HG03575 (cell line): Measurements from ENCODE around the gene TTC23.
"Not testable (repeated sequence)": the region's sequence is repeated elsewhere in the genome, so short reads cannot be mapped to it uniquely, and the experiment has no call there.

Source experiments
- ATAC-seq: cut with Tn5 transposase; IDR thresholded peaks from one replicate; pipeline ENCODE4 v1.9.1; 2021; ENCODE audit not compliant: unreplicated experiment, insufficient number of reproducible peaks, low FRiP score; ENCODE audit errors: extremely low read depth

Gene TTC23

DNA sequence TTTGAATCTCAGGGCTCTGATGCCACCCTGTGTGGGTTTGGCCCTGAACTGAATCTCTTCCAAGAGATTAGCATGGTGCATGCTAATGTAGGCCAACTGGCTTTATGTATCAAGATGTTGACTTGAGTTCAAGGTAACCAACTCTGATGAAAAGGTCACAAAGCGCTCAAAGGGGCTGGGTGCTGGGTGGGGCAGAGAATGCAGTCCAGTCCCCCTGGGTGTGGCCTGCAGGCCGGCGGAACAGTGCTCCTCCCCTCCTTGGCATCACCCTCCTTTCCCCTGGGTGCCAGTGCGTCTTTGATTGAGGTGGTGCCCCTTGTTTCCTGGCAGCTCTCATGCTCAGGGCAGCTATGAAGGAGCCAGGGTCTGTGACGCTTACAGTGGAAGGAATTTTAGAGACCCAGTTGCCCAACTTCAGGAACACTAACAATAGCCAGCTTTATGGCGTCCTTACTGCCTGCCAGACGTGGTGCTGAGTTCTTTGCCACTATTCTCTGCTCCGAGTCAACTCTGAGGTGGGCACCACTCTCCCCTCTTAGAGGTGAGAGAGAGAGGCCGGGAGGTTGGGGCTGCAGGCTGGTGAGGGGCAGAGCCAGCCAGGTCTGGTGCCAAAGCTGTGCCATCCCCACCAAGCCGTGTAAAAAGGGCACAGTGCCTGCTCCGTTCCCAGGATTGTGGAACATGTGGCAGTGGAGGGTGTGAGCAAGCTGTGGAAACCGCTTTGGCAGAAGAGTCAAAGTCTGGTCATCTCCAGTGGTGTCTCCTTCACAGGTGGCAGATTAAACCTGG is 134.7 kb downstream of the TTC23 start:
- no peak for ATAC-seq

- ATAC-seq: no peak
Observed at GRCh38 chr15:99113547-99114271, 135.7 kb downstream of the TTC23 start.

DNA sequence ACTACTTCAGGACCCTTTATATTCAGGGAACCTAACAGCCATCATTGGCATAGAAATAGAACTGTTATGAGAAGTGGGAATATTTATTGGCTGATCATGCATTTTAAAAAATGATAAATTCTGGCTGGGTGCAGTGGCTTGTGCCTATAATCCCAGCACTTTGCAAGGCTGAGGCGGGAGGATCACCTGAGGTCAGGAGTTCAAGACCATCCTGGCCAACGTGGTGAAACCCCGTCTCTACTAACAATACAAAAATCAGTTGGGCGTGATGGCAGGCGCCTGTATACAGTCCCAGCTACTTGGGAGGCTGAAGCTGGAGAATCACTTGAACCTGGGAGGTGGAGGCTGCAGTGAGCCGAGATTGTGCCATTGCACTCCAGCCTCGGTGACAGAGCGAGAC is 137.7 kb downstream of the TTC23 start:
- ATAC-seq: not testable (repeated sequence)

DNA sequence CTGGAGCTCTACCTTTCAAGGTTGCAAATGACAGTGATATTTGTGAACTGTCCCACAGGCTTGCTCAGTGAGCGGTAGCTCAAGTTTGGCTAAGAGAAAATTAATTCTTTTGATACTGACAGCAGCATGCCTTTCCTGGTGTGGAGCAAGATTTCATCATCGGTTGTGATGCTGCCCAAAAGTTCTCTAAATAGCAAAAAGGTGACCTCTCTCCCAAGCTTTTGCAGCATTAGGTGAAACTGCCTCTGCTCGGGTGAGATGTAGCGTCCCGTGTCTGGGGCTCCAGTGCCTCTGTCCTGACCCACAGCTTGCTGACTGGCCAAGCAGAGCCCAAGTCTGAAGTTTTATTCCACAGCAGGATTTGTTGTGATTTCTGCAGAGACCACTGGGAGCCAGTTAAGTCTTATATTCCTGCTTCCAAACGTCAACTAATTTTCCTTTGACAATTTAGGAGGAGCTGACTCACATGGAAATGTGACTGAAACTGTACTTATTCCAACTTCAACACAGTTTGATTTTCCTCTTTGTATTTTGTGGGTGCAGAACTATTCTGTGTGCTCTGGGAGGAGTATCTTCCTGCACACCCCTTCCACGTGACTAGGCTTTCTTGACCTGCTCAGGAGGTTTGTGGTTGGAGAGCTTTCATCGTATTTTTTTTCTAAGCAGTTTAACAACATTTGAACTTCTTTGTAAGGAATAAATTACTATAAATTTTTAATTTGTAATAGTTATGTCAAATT is 138.6 kb downstream of the TTC23 start:
- ATAC-seq: no peak

- no peak for ATAC-seq
Observed at GRCh38 chr15:99110093-99110492, 139.3 kb downstream of the TTC23 start.

DNA sequence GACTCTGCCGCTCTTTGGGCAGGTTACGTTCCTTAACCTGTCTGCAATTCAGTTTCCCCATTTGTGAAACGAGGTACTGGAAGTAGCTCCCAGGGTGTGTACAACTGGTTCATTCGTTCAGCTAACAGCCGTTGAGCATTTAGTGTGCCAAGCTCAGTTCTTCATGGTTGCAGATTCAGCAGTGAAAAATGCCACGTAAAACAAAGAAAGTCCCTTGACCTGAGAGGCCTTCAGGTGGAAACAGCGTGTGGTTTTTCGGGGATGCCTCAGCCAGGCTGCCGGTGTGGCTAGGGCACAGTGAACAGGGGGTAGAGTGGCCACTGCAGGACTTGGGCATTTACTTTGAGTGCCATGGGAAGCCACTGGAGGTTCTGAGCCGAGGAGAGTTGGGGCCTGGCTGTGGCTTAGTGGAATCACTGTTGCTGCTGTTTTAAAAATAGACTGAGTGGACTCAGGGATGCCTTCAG is 139.8 kb downstream of the TTC23 start:
- no peak for ATAC-seq

GRCh38 chr15:99108993-99109392 is 140.4 kb downstream of the TTC23 start:
- no peak for ATAC-seq

GRCh38 chr15:99106417-99107220 is 142.8 kb downstream of the TTC23 start:
- no peak for ATAC-seq

GRCh38 chr15:99105514-99106341 is 143.7 kb downstream of the TTC23 start:
- no peak for ATAC-seq

DNA sequence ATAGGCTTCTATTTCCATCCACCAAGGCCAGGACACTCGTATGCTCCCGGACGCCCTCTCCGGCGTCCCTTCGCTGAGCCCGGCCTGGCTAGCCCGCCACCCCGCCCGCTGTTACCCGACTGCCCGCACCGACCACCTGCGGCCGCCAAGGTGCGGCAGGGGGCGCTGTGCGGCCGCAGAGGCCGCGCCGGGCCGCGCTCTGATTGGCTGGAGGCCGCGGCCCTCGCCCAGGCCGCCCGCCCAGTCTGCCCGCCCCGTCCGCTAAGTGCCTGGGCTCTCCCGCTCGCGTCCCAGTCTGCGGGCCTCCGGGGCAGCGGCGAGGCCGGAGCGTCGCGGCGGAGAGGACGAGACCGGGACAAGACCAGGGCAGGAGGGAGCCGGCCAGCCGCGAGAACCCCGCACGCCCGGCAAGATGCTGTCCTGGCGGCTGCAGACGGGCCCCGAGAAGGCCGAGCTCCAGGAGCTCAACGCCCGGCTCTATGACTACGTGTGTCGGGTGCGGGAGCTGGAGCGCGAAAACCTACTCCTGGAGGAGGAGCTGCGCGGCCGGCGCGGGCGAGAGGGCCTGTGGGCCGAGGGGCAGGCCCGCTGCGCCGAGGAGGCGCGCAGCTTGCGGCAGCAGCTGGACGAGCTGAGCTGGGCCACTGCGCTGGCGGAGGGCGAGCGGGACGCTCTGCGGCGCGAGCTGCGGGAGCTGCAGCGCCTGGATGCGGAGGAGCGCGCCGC is 144.4 kb downstream of the TTC23 start, which contains the start of gene SYNM:
Gene SYNM (plus strand): TSS at position 293 of the 726 bp plus-strand sequence. CDS start 120 bp downstream, at position 413.
- no peak for ATAC-seq

GRCh38 chr15:99103279-99103678 is 146.1 kb downstream of the TTC23 start:
- no peak for ATAC-seq

GRCh38 chr15:99102332-99103235 is 146.8 kb downstream of the TTC23 start:
- no peak for ATAC-seq

- ATAC-seq: no peak
Observed at GRCh38 chr15:99101501-99101900, 147.9 kb downstream of the TTC23 start.

- ATAC-seq: no peak
Observed at GRCh38 chr15:99100245-99101173, 148.9 kb downstream of the TTC23 start.

- ATAC-seq: no peak
Observed at GRCh38 chr15:99099661-99100060, 149.7 kb downstream of the TTC23 start.
